Measurements from ENCODE around the gene TACR3. TPM values are rescaled to one million over a fixed set of nuclear protein-coding genes. Genes with fewer than 3 reads are reported as not detected.

Gene TACR3
- polyA plus RNA-seq, 1 donor from 2014 or later, result not detected

GRCh38 chr4:103626296-103626695, 93.5 kb downstream of the TACR3 start:
- Histone ChIP-seq H4K20me1 (ENCODE audit: insufficient read depth) (no peaks in the 10 kb centered on the region), H3F3A (ENCODE audit: insufficient read depth, low read length, poor library complexity, severe bottlenecking) (no peaks in the 10 kb centered on the region), H2AFZ (ENCODE audit: low read depth, low read length) (no peak overlapping the region), H3K9me2 (ENCODE audit: insufficient read depth, low read length) (no peaks in the 10 kb centered on the region), H3K4me3 (ENCODE audit: low read length) (no peak overlapping the region), H3K27me3 (ENCODE audit: insufficient read depth, low read depth, low read length) (no peaks in the 10 kb centered on the region), H3K79me2 (replicated peaks; ENCODE audit: insufficient read depth, low read length) (no peaks in the 10 kb centered on the region), H3K9ac (ENCODE audit: low read length) (no peak overlapping the region), H3K9me3 (ENCODE audit: low read length) (no peaks in the 10 kb centered on the region), H3K4me2 (ENCODE audit: low read length) (no peak overlapping the region), H3K27ac (ENCODE audit: low read length) (no peak overlapping the region), H3K36me3 (ENCODE audit: insufficient read depth, low read length) (no peaks in the 10 kb centered on the region)
- TF ChIP-seq POLR2AphosphoS5 (IDR thresholded peaks at IDR 0.05) (no peak), REST (IDR thresholded peaks at IDR 0.05; ENCODE audit: borderline replicate concordance) (no peak), EP300 (conservative IDR thresholded peaks at IDR 0.05; ENCODE audit: poor library complexity, severe bottlenecking) (no peak), CTCF (IDR thresholded peaks at IDR 0.05; ENCODE audit: poor library complexity, severe bottlenecking) (no peak), RAD21 (conservative IDR thresholded peaks at IDR 0.05) (no peak)

GRCh38 chr4:103591841-103592240, 127.9 kb downstream of the TACR3 start:
- no peaks in the 10 kb centered on the region for H3K36me3 ChIP-seq (ENCODE audit: insufficient read depth, low read length)
- no peak overlapping the region for H3K9ac ChIP-seq (ENCODE audit: low read length)
- no peaks in the 10 kb centered on the region for H3K79me2 ChIP-seq (replicated peaks; ENCODE audit: insufficient read depth, low read length)
- TF ChIP-seq CTCF (IDR thresholded peaks at IDR 0.05; ENCODE audit: poor library complexity, severe bottlenecking), result no peak
- TF ChIP-seq POLR2AphosphoS5 (IDR thresholded peaks at IDR 0.05), result no peak
- no peak for TF ChIP-seq SMC3 (conservative IDR thresholded peaks at IDR 0.05; ENCODE audit: poor library complexity)
- TF ChIP-seq EP300 (conservative IDR thresholded peaks at IDR 0.05; ENCODE audit: poor library complexity, severe bottlenecking), result no peak
- TF ChIP-seq MXI1 (conservative IDR thresholded peaks at IDR 0.05; ENCODE audit: poor library complexity, severe bottlenecking), result no peak
- TF ChIP-seq REST (IDR thresholded peaks at IDR 0.05; ENCODE audit: borderline replicate concordance), result no peak
- no peak for TF ChIP-seq TAF1 (IDR thresholded peaks at IDR 0.05; ENCODE audit: low read depth)
- no peak for TF ChIP-seq RAD21 (conservative IDR thresholded peaks at IDR 0.05)
- no peak for TF ChIP-seq EZH2 (IDR thresholded peaks at IDR 0.05; ENCODE audit: borderline replicate concordance, insufficient read depth, low read length, poor library complexity, severe bottlenecking)
- H2AFZ ChIP-seq (ENCODE audit: low read depth, low read length), result no peak overlapping the region
- no peak overlapping the region for H3K27ac ChIP-seq (ENCODE audit: low read length)
- no peaks in the 10 kb centered on the region for H3K27me3 ChIP-seq (ENCODE audit: insufficient read depth, low read depth, low read length)
- no peaks in the 10 kb centered on the region for H4K20me1 ChIP-seq (ENCODE audit: insufficient read depth)
- H3K9me3 ChIP-seq (ENCODE audit: low read length), result no peaks in the 10 kb centered on the region
- no peaks in the 10 kb centered on the region for H3K9me2 ChIP-seq (ENCODE audit: insufficient read depth, low read length)
- H3K4me2 ChIP-seq (ENCODE audit: low read length), result no peak overlapping the region
- no peaks in the 10 kb centered on the region for H3F3A ChIP-seq (ENCODE audit: insufficient read depth, low read length, poor library complexity, severe bottlenecking)
- H3K4me3 ChIP-seq (ENCODE audit: low read length), result no peak overlapping the region

Measured in neural cell (in vitro differentiated cells).